ENCODE results near the gene MYBPC2. TPM values are rescaled to one million over a fixed set of nuclear protein-coding genes. Genes with fewer than 3 reads are reported as not detected.

MYBPC2 gene
- total and polyA plus RNA-seq, 10 donors = 0.28 to 1.7 (median 0.42) TPM; not detected in 2

- 90 to 94% (median 94%) methylated on average over 5 of the region's 5 CpGs for WGBS, 5 donors
- no peaks in the 10 kb centered on the region for H3K27me3 ChIP-seq (replicated peaks in 1 of 7)
- no peak for DNase-seq
- H3K27ac ChIP-seq = no peak overlapping the region
- no peak overlapping the region for H3K4me3 ChIP-seq
- no peaks in the 10 kb centered on the region for H3K9me3 ChIP-seq
- H3K36me3 ChIP-seq = peaks cover 0 to 37% (median 0%) of the 10 kb centered on the region in 6 donors
- peaks cover 0 to 4% (median 1%) of the 10 kb centered on the region in 6 donors for H3K4me1 ChIP-seq
- TF ChIP-seq POLR2AphosphoS5 (IDR thresholded peaks at IDR 0.05) = no peak
- no peak for TF ChIP-seq POLR2A (IDR thresholded peaks at IDR 0.05)
- TF ChIP-seq, protein P1, sequence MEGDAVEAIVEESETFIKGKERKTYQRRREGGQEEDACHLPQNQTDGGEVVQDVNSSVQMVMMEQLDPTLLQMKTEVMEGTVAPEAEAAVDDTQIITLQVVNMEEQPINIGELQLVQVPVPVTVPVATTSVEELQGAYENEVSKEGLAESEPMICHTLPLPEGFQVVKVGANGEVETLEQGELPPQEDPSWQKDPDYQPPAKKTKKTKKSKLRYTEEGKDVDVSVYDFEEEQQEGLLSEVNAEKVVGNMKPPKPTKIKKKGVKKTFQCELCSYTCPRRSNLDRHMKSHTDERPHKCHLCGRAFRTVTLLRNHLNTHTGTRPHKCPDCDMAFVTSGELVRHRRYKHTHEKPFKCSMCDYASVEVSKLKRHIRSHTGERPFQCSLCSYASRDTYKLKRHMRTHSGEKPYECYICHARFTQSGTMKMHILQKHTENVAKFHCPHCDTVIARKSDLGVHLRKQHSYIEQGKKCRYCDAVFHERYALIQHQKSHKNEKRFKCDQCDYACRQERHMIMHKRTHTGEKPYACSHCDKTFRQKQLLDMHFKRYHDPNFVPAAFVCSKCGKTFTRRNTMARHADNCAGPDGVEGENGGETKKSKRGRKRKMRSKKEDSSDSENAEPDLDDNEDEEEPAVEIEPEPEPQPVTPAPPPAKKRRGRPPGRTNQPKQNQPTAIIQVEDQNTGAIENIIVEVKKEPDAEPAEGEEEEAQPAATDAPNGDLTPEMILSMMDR (IDR thresholded peaks at IDR 0.05 in 8 of 11, conservative IDR thresholded peaks at IDR 0.05 in 3 of 11) = no peak
- intact Hi-C loops (cut with DNase I; ENCODE audit: low total_unique reads) = no loop called here
Observed at GRCh38 chr19:50392759-50393158, 39.9 kb upstream of the MYBPC2 start.

DNA sequence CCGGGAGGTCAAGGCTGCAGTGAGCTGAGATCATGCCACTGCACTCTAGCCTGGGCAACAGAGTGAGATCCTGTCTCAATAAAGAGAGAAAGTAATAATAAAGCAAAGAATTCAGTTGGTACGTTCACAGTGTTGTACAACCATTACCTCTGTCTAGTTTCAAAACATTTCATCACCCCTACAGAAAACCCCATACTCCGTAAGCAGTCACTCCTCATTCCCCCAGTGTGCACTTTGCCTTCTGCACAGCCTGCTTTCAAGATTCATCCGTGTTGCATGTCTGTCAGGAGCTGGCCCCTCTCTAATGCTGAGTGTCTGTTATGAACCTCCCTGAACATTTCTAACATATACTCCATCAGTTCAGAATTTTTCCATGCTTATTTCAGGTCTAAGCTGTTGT lies 39.1 kb upstream of the MYBPC2 start:
- Histone ChIP-seq H3K4me3 (no peak overlapping the region), H3K36me3 (peaks cover 0 to 36% (median 0%) of the 10 kb centered on the region in 6 donors), H3K9me3 (no peaks in the 10 kb centered on the region), H3K27ac (no peak overlapping the region), H3K4me1 (no peaks in the 10 kb centered on the region), H3K27me3 (replicated peaks in 1 of 7) (no peaks in the 10 kb centered on the region)
- TF ChIP-seq POLR2A (IDR thresholded peaks at IDR 0.05) = no peak
- TF ChIP-seq POLR2AphosphoS5 (IDR thresholded peaks at IDR 0.05) = no peak
- TF ChIP-seq, protein P1 (IDR thresholded peaks at IDR 0.05 in 8 of 11, conservative IDR thresholded peaks at IDR 0.05 in 3 of 11) = no peak
- 71 to 96% (median 85%) methylated on average over 4 of the region's 4 CpGs for WGBS, 5 donors
- DNase-seq = no peak
- intact Hi-C loops (cut with DNase I; ENCODE audit: low total_unique reads) = no loop called here

DNA sequence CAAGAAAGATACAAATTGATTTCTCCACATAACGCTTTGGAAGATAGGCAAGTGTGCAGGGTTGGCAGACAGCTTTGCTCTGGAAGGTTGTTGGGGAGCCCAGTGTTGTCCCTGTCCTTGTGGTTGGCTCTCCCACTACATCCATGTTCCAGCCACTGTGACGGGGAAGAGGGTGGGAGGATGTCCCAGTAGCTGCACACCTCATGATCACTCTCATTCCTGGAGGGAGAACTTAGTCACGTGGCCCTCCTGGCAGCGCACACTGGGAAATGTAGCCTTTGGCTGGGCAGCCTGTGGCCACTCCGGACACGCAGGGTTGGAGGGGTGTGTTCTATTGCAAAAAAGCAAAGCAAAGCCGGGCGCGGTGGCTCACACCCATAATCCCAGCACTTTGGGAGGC lies 38.7 kb upstream of the MYBPC2 start:
- Histone ChIP-seq H3K4me3 (no peak overlapping the region), H3K27me3 (replicated peaks in 1 of 7) (no peaks in the 10 kb centered on the region), H3K4me1 (no peaks in the 10 kb centered on the region), H3K9me3 (no peaks in the 10 kb centered on the region), H3K27ac (no peak overlapping the region), H3K36me3 (peaks cover 0 to 40% (median 2%) of the 10 kb centered on the region in 6 donors)
- no peak for DNase-seq
- WGBS, 5 donors = 94 to 99% (median 97%) methylated on average over 9 of the region's 9 CpGs
- intact Hi-C loops (cut with DNase I; ENCODE audit: low total_unique reads) = no loop called here
- TF ChIP-seq POLR2A (IDR thresholded peaks at IDR 0.05) (no peak), POLR2AphosphoS5 (IDR thresholded peaks at IDR 0.05) (no peak)
- TF ChIP-seq, protein P1 (IDR thresholded peaks at IDR 0.05 in 8 of 11, conservative IDR thresholded peaks at IDR 0.05 in 3 of 11) = no peak

DNA sequence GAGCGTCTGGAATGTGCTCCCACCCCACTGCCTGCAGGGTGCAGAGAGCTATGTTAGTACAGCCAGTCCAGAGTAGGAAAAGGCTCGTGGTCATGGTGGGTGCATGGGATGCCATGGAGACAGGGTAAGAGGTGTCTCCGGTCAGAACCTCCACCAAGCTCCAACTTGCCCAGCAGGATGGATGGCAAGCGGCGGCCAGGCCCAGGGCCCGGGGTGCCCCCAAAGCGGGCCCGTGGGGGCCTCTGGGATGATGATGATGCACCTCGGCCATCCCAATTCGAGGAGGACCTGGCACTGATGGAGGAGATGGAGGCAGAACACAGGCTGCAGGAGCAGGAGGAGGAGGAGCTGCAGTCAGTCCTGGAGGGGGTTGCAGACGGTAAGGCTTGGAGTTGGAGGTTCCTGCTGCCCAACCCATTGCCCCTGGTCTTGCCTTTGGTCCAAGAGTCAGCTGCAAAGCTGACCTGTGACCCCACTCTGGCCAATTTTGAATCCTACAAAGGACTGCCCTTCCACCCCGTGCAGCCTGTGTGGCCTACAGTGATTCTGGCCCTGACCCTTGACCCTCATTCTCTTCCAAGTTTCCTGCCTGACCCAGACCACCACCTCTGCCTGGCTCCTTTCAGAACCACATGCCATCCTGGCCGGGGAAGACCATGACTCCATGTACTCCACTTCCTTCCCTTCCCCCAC lies 33.9 kb upstream of the MYBPC2 start:
- Histone ChIP-seq H3K36me3 (peaks cover 0 to 45% (median 22%) of the 10 kb centered on the region in 6 donors), H3K4me1 (no peaks in the 10 kb centered on the region), H3K9me3 (no peaks in the 10 kb centered on the region), H3K4me3 (no peak overlapping the region), H3K27me3 (replicated peaks in 1 of 7) (no peaks in the 10 kb centered on the region), H3K27ac (no peak overlapping the region)
- intact Hi-C loops (cut with DNase I; ENCODE audit: low total_unique reads) = no loop called here
- no peak for DNase-seq
- no peak for TF ChIP-seq POLR2AphosphoS5 (IDR thresholded peaks at IDR 0.05)
- TF ChIP-seq, protein P1 (IDR thresholded peaks at IDR 0.05 in 8 of 11, conservative IDR thresholded peaks at IDR 0.05 in 3 of 11) = no peak
- TF ChIP-seq POLR2A (IDR thresholded peaks at IDR 0.05) = no peak
- WGBS, 5 donors = 83 to 96% (median 91%) methylated on average over 13 of the region's 13 CpGs

Data from spleen (tissue), 11 donors.